Endothelial cell of umbilical vein (primary cell): ENCODE data around the gene SHC4.

Source experiments
- EZH2 ChIP-seq: IDR thresholded peaks from 2 replicates; pipeline ENCODE4 v1.6.1; 2012; ENCODE audit warnings: borderline replicate concordance, low read depth, mild to moderate bottlenecking, moderate library complexity, low read length, inconsistent platforms; ENCODE audit not compliant: severe bottlenecking
- JUN ChIP-seq: IDR thresholded peaks from 2 replicates; pipeline ENCODE4 v1.6.1; 2011; ENCODE audit warnings: borderline replicate concordance, low read depth; ENCODE audit not compliant: insufficient read length, insufficient read depth
- POLR2A ChIP-seq: IDR thresholded peaks from 2 replicates; pipeline ENCODE4 v1.6.1; 2012; ENCODE audit warnings: low read depth, mild to moderate bottlenecking, control low read depth, low read length
- POLR2AphosphoS5 ChIP-seq: IDR thresholded peaks from 2 replicates; pipeline ENCODE4 v1.6.1; 2012; ENCODE audit warnings: low read depth, mild to moderate bottlenecking, control low read depth, low read length, moderate library complexity; ENCODE audit not compliant: insufficient read depth
- TF ChIP-seq, protein P1 (sequence below), 2 donors: IDR thresholded peaks; 1 replicate in 1 of 2; 2 replicates in 1 of 2; pipeline ENCODE4 v1.5.1; 2011; ENCODE audit warnings: low read length in 2 of 2, mild to moderate bottlenecking in 2 of 2, moderate library complexity in 2 of 2, control low read depth in 1 of 2, inconsistent platforms in 1 of 2, low read depth in 1 of 2; ENCODE audit not compliant: insufficient read depth in 1 of 2; ENCODE audit errors: extremely low read depth in 1 of 2

GRCh38 chr15:48866141-48866563 lies 97.6 kb downstream of the SHC4 start:
- TF ChIP-seq EZH2 = no peak
- no peak for TF ChIP-seq POLR2A
- TF ChIP-seq, protein P1, sequence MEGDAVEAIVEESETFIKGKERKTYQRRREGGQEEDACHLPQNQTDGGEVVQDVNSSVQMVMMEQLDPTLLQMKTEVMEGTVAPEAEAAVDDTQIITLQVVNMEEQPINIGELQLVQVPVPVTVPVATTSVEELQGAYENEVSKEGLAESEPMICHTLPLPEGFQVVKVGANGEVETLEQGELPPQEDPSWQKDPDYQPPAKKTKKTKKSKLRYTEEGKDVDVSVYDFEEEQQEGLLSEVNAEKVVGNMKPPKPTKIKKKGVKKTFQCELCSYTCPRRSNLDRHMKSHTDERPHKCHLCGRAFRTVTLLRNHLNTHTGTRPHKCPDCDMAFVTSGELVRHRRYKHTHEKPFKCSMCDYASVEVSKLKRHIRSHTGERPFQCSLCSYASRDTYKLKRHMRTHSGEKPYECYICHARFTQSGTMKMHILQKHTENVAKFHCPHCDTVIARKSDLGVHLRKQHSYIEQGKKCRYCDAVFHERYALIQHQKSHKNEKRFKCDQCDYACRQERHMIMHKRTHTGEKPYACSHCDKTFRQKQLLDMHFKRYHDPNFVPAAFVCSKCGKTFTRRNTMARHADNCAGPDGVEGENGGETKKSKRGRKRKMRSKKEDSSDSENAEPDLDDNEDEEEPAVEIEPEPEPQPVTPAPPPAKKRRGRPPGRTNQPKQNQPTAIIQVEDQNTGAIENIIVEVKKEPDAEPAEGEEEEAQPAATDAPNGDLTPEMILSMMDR (IDR thresholded peaks at IDR 0.05; ENCODE audit: extremely low read depth in 1 of 2, insufficient read depth in 1 of 2, low read depth in 1 of 2, low read length in 2 of 2) = no peak
- no peak for TF ChIP-seq POLR2AphosphoS5
- no peak for TF ChIP-seq JUN
